Measurements from ENCODE around the gene IVD. TPM values are rescaled to one million over a fixed set of nuclear protein-coding genes. Genes with fewer than 3 reads are reported as not detected.

IVD gene
- total RNA-seq, 1 donor from 2014 or later, result 44.3 TPM

GRCh38 chr15:40440743-40441564 lies 35.4 kb downstream of the IVD start, which contains the start of gene BAHD1:
TSS of gene BAHD1 (plus strand) at chr15:40440953. CDS start at chr15:40458465, 17,512 bp downstream.
- Mint-ChIP-seq H3K4me1 (ENCODE audit: low read depth, unreplicated experiment) (peaks cover 31% of the 10 kb centered on the region), H3K4me3 (ENCODE audit: unreplicated experiment) (peak within 1 kb of the TSS; percentile 97), H3K27me3 (ENCODE audit: unreplicated experiment) (peaks cover 5% of the 10 kb centered on the region), H3K9me3 (ENCODE audit: unreplicated experiment) (peaks cover 10% of the 10 kb centered on the region), H3K36me3 (ENCODE audit: unreplicated experiment) (no peaks in the 10 kb centered on the region), H3K27ac (ENCODE audit: unreplicated experiment) (peak within 1 kb of the TSS; percentile 91)
- DNase-seq, result peak; percentile 99
- TF ChIP-seq, protein P1, sequence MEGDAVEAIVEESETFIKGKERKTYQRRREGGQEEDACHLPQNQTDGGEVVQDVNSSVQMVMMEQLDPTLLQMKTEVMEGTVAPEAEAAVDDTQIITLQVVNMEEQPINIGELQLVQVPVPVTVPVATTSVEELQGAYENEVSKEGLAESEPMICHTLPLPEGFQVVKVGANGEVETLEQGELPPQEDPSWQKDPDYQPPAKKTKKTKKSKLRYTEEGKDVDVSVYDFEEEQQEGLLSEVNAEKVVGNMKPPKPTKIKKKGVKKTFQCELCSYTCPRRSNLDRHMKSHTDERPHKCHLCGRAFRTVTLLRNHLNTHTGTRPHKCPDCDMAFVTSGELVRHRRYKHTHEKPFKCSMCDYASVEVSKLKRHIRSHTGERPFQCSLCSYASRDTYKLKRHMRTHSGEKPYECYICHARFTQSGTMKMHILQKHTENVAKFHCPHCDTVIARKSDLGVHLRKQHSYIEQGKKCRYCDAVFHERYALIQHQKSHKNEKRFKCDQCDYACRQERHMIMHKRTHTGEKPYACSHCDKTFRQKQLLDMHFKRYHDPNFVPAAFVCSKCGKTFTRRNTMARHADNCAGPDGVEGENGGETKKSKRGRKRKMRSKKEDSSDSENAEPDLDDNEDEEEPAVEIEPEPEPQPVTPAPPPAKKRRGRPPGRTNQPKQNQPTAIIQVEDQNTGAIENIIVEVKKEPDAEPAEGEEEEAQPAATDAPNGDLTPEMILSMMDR (IDR thresholded peaks at IDR 0.05; ENCODE audit: partially characterized antibody, unreplicated experiment), result no peak

- H3K4me3 Mint-ChIP-seq (ENCODE audit: unreplicated experiment), result peak overlapping the region; percentile 91
- peaks cover 10% of the 10 kb centered on the region for H3K9me3 Mint-ChIP-seq (ENCODE audit: unreplicated experiment)
- DNase-seq, result peak; percentile 65
- peaks cover 31% of the 10 kb centered on the region for H3K4me1 Mint-ChIP-seq (ENCODE audit: low read depth, unreplicated experiment)
- H3K27ac Mint-ChIP-seq (ENCODE audit: unreplicated experiment), result peak overlapping the region; percentile 76
- no peaks in the 10 kb centered on the region for H3K36me3 Mint-ChIP-seq (ENCODE audit: unreplicated experiment)
- TF ChIP-seq, protein P1 (IDR thresholded peaks at IDR 0.05; ENCODE audit: partially characterized antibody, unreplicated experiment), result no peak
- H3K27me3 Mint-ChIP-seq (ENCODE audit: unreplicated experiment), result peaks cover 5% of the 10 kb centered on the region
These were observed 36.3 kb downstream of the IVD start for GRCh38 chr15:40441565-40442531.

GRCh38 chr15:40443255-40443654 lies 37.7 kb downstream of the IVD start:
- DNase-seq, result no peak
- Mint-ChIP-seq H3K9me3 (ENCODE audit: unreplicated experiment) (peaks cover 10% of the 10 kb centered on the region), H3K4me3 (ENCODE audit: unreplicated experiment) (peak overlapping the region; percentile 91), H3K4me1 (ENCODE audit: low read depth, unreplicated experiment) (peaks cover 24% of the 10 kb centered on the region), H3K27ac (ENCODE audit: unreplicated experiment) (no peak overlapping the region), H3K27me3 (ENCODE audit: unreplicated experiment) (peaks cover 5% of the 10 kb centered on the region), H3K36me3 (ENCODE audit: unreplicated experiment) (no peaks in the 10 kb centered on the region)
- TF ChIP-seq, protein P1 (IDR thresholded peaks at IDR 0.05; ENCODE audit: partially characterized antibody, unreplicated experiment), result no peak

DNA sequence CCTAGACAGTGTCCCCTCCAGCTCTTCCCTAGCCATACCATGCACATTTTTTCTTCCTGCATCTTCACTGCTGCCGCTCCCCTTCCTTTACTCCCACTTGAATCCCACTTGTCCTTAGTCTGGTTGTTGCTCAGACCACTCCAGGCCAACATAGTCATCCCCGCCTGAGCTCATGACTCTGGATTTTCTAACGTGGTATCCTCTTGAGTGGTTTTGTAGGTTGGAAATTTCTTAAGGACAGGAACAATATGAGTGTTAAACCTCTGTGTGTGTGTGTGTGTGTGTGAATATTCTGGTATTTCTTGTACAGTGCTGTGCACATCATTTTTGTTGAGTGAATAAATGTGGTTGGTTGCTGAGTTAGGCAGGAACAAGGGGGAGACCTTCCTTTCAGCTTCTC lies 38.3 kb downstream of the IVD start:
- H3K4me1 Mint-ChIP-seq (ENCODE audit: low read depth, unreplicated experiment), result peaks cover 24% of the 10 kb centered on the region
- TF ChIP-seq, protein P1 (IDR thresholded peaks at IDR 0.05; ENCODE audit: partially characterized antibody, unreplicated experiment), result no peak
- DNase-seq, result no peak

More for the DNA sequence above, 38.3 kb downstream of the IVD start:
- H3K36me3 Mint-ChIP-seq (ENCODE audit: unreplicated experiment), result no peaks in the 10 kb centered on the region
- no peak overlapping the region for H3K27ac Mint-ChIP-seq (ENCODE audit: unreplicated experiment)
- H3K27me3 Mint-ChIP-seq (ENCODE audit: unreplicated experiment), result peaks cover 5% of the 10 kb centered on the region
- peaks cover 10% of the 10 kb centered on the region for H3K9me3 Mint-ChIP-seq (ENCODE audit: unreplicated experiment)
- peak overlapping the region; percentile 91 for H3K4me3 Mint-ChIP-seq (ENCODE audit: unreplicated experiment)
